SK-N-MC (cell line): ENCODE measurements around the gene NDFIP1.

Source experiments
- EZH2 ChIP-seq: fragments of 200-600 bp; sonication (generic); IDR thresholded peaks from one replicate; pipeline ENCODE4 v1.6.1; 2017; ENCODE audit warnings: antibody characterized with exemption
- FOXP2 ChIP-seq: optimal IDR thresholded peaks from 2 replicates; pipeline ENCODE3; 2011; ENCODE audit warnings: mild to moderate bottlenecking, moderate library complexity; ENCODE audit not compliant: insufficient read depth; ENCODE audit errors: extremely low read length, control extremely low read depth
- POLR2AphosphoS5 ChIP-seq: IDR thresholded peaks from 2 replicates; pipeline ENCODE4 v1.6.1; 2012; ENCODE audit warnings: mild to moderate bottlenecking, low read depth, low read length, borderline replicate concordance

- TF ChIP-seq EZH2 (no peak), FOXP2 (no peak), POLR2AphosphoS5 (no peak)
Observed at GRCh38 chr5:142149363-142149762, 40.8 kb downstream of the NDFIP1 start.
